HEK293 (cell line): ENCODE measurements around the gene ARL15.

Experiments used
- ZBTB7A ChIP-seq: fragments of 450-650 bp; formaldehyde crosslinking; IDR thresholded peaks from 2 replicates; pipeline ENCODE4 v1.5.1; 2016; ENCODE audit warnings: low read depth, missing biosample characterization, missing genetic modification characterization
- ZNF138 ChIP-seq: fragments of 450-650 bp; formaldehyde crosslinking; IDR thresholded peaks from 2 replicates; pipeline ENCODE4 v1.5.1; 2016; ENCODE audit warnings: missing biosample characterization, missing genetic modification characterization, borderline replicate concordance
- ZNF76 ChIP-seq: fragments of 450-650 bp; formaldehyde crosslinking; IDR thresholded peaks from 2 replicates; pipeline ENCODE4; 2016; ENCODE audit warnings: low read depth, missing biosample characterization, missing genetic modification characterization, borderline replicate concordance
- TF ChIP-seq, protein P1 (sequence below): fragments of 450-650 bp; IDR thresholded peaks from 2 replicates; pipeline ENCODE4 v1.5.1; 2018; ENCODE audit warnings: missing biosample characterization, missing genetic modification characterization
- TF ChIP-seq, protein P2 (sequence below): fragments of 450-650 bp; formaldehyde crosslinking; IDR thresholded peaks from 2 replicates; pipeline ENCODE4 v1.5.1; 2016; ENCODE audit warnings: missing biosample characterization, missing genetic modification characterization
- TF ChIP-seq, protein P3 (sequence below): fragments of 450-650 bp; IDR thresholded peaks from 2 replicates; pipeline ENCODE4 v1.5.1; 2018; ENCODE audit warnings: missing biosample characterization, mild to moderate bottlenecking, missing genetic modification characterization

DNA sequence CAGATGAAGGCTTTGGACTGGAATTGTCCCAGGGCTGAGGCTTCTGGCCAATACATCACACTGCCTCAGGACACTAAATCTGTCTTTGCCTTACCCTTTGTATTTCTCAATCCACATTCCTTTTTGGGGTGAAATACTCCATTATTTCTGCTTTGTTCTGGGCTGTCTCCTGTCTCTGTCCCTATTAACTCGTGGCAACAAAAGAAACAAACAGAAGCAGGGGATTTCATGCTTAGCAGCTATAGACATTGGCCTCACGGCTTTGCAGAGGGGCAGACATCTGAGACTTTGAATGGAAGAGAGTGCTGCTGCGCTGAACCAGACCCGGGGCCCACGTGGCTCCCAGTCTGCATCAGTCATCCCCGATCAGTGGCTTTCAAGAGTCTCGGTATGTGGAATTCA lies 129.7 kb downstream of the ARL15 start:
- TF ChIP-seq, protein P1, sequence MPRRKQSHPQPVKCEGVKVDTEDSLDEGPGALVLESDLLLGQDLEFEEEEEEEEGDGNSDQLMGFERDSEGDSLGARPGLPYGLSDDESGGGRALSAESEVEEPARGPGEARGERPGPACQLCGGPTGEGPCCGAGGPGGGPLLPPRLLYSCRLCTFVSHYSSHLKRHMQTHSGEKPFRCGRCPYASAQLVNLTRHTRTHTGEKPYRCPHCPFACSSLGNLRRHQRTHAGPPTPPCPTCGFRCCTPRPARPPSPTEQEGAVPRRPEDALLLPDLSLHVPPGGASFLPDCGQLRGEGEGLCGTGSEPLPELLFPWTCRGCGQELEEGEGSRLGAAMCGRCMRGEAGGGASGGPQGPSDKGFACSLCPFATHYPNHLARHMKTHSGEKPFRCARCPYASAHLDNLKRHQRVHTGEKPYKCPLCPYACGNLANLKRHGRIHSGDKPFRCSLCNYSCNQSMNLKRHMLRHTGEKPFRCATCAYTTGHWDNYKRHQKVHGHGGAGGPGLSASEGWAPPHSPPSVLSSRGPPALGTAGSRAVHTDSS (tag by site-specific recombination): no peak
- TF ChIP-seq, protein P2, sequence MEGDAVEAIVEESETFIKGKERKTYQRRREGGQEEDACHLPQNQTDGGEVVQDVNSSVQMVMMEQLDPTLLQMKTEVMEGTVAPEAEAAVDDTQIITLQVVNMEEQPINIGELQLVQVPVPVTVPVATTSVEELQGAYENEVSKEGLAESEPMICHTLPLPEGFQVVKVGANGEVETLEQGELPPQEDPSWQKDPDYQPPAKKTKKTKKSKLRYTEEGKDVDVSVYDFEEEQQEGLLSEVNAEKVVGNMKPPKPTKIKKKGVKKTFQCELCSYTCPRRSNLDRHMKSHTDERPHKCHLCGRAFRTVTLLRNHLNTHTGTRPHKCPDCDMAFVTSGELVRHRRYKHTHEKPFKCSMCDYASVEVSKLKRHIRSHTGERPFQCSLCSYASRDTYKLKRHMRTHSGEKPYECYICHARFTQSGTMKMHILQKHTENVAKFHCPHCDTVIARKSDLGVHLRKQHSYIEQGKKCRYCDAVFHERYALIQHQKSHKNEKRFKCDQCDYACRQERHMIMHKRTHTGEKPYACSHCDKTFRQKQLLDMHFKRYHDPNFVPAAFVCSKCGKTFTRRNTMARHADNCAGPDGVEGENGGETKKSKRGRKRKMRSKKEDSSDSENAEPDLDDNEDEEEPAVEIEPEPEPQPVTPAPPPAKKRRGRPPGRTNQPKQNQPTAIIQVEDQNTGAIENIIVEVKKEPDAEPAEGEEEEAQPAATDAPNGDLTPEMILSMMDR (tag by site-specific recombination): no peak
- TF ChIP-seq ZNF138 (no peak), ZBTB7A (tag by site-specific recombination) (no peak), ZNF76 (tag by site-specific recombination) (no peak)
- TF ChIP-seq, protein P3, sequence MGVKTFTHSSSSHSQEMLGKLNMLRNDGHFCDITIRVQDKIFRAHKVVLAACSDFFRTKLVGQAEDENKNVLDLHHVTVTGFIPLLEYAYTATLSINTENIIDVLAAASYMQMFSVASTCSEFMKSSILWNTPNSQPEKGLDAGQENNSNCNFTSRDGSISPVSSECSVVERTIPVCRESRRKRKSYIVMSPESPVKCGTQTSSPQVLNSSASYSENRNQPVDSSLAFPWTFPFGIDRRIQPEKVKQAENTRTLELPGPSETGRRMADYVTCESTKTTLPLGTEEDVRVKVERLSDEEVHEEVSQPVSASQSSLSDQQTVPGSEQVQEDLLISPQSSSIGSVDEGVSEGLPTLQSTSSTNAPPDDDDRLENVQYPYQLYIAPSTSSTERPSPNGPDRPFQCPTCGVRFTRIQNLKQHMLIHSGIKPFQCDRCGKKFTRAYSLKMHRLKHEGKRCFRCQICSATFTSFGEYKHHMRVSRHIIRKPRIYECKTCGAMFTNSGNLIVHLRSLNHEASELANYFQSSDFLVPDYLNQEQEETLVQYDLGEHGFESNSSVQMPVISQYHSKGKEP (tag by site-specific recombination): no peak
